RCC 7860 (cell line): Measurements from ENCODE around the gene DNAH8.

Source experiments
- DNase-seq: peaks from one replicate; pipeline ENCODE4 v3.0.0-alpha.2; 2015; ENCODE audit warnings: low spot score
- FAIRE-seq: peaks from 2 replicates; lab custom pipeline; 2012; peaks lifted over from hg19 to GRCh38; lab: Jason Lieb, UNC

DNAH8 gene

DNA sequence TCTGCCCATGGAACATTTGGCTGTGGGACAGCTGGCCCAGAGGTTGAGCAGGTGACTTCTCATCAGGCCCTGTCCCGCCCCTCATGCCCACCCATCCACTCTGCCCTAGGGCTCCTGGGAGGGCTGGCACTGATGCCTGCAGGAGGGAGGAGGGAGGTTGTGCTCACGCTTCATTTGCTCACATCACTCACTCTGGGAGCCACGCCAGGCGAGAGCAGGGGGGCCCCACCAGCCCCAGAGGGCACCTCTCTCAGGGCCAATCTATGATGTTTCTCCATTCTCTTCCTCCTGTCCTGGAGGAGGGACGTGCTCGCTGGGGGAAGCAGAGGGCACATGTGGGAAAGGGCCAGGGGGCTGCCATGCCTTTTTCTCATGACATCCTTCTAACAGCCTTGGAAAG, 322.6 kb downstream of the DNAH8 start:
- DNase-seq = no peak
- no peak for FAIRE-seq

DNA sequence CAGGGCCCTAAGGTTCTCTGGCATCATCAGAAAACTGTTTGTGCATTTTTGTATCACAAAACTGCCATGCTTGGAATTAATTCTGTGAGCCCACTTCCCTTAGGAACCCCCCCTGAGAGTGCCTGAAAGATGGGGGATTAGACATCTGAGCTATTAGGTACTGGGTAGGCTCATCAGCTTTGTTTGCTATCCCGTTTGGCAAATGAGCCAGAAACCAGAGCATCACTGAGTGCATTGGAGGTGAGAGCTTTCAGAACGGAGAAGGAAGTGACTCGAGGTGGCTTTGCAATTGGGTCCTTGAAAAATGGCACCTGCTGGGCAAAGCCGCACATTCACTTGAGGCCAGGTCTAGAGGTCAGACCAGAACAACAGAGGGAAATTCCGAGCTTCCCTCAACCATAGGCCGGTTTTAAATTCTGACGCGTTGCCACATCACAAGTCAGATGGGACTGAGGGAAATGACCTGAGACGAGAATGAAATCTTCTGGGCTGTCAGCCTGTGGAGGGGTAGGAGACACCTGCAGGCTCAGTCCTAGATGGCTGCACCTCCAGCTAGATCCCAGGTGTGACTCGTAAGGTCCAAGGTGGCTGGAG, 325.1 kb downstream of the DNAH8 start:
- no peak for DNase-seq
- FAIRE-seq = no peak

DNA sequence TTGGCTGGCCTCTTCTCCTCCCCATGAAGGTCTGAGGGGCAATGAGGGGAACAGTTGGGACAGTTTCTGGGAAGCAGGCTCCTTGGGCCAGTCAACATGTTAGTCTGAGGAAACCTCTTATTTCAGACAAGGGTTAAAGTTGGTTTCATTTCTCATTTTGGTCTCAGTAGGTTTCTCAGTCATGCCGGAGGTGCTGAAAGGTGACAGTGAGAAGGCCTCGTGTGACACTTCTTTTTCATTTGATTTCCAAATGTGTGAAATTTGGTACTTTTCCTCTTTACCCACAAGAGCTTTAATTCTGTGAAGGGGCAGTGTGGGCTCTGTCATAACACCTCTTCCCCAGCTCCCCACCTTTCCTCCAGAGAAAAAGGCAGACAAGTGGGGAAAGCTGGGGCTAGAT, 326.0 kb downstream of the DNAH8 start:
- no peak for FAIRE-seq

DNA sequence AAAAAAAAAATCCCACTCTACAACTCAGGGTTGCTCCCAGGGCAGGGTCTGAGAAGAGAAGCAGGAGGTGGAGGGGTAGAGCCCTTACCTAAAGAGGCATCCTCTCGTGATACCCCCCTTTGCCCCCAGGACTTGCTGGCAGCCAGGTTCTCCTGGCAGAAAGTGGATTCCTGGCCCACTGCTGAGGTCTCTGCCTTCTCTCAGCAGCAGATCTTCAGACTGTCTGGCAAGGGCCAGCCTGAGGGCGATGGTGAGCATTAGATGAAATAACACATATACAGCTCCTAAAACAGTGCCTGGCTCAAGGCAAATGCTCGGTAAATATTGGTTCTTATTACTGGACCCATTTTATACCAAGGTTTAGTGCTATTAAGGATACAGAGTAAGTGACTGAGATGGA, 328.7 kb downstream of the DNAH8 start:
- FAIRE-seq (no peak), DNase-seq (no peak)

More for the DNA sequence above, 326.0 kb downstream of the DNAH8 start:
- DNase-seq = no peak

DNA sequence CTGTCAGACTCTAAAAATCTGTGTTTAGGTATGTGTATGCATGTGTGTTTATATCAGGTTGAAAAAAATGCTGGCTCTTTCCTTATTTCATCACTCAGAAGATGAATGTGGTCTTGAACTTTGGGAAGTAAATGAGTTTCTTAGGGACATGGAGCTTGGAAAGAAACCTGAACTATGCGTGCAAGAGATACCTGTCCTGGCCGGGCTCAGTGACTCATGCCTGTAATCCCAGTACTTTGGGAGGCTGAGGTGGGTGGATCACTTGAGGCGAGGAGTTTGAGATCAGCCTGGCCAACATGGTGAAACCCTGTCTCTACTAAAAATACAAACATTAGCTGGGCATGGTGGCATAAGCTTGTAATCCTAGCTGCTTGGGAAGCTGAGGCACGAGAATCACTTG, 329.1 kb downstream of the DNAH8 start:
- FAIRE-seq = no peak

DNA sequence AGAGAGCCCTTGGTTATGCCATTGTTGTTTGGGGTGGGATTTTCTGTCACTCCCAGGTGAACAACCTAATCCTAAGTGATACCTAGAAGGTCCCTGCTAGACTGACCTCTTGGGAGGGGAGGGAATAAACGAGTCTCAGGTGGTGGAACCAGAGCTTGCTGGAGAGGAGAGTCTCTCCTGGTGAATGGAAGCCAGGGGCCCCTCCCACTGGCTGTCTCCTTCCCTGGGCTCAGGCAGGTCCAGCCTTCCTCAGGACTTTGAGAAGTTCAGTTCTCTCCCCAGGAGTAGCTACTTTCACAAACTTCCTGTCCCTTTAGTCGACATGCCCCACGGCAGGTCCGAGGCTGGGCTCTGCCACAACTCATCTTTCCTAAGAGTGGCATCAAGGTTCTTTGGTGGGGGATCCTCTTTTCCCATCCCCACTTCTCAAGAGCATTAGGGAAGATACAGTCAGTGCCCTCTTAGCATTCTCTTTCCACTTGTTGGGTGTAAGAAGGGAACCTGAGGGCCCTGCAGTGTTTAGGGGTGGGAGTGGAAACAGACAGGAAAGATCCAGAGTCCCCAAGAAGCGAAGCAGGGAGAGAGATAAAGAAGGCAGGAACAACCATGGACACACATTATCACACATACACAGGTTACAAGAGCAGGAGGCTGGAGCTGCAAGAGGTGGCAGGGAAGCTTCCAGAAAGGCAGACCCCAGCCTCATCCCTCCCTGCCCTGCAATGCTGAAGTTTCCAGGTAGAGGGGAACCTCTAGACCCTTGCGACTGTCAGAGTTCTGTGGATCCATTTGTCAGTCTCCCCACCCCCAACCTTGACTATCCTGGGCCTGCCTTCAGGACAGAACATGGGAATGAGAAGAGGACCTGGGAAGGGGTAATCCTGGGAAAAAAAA, 332.6 kb downstream of the DNAH8 start:
- DNase-seq = no peak
- no peak for FAIRE-seq

More for the DNA sequence above, 329.1 kb downstream of the DNAH8 start:
- no peak for DNase-seq

DNA sequence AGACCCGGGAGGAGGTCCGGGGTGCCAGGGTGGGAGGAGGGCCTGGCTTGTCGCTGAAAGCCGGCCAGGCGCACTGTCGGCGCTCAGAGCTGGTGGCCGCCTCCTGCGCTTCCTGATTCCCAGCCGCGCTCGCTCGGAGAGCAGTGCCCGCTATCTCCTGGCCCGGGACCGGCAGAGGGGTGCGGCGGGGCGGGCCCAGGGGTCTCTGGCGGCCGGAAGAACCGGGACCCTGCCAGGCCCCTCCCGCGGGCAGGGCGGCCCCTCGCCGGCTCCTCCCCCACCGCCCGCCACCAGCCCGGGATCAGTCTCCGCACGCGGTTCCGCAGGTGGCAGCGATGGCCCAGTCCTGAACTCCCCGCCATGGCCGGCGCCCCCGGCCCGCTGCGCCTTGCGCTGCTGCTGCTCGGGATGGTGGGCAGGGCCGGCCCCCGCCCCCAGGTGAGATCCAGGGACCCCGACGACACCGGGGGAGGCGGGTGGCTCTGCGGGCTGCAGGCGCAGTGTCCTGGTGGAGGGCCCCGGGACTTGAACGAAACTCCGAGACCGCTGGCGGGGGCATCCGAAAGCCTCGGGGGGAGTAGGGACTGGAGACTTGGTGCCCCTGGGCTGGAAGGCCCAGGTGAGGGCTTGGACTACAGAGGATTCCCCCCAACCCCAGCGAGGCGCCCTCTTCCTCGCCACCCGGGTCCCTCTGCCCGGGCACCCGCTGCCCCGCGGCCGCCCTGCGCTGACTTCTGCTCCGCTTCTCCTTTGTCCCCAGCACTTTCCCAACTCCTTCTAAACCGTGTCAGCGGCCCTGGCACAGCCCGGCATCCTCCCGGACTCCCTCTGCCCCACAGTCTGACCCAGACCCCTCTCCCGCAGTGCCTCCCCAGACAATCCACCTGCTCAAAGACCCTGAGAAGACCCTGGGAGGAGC, 333.6 kb downstream of the DNAH8 start, which contains the start of gene GLP1R:
GLP1R (plus strand) TSS at position 301 of the 919 bp plus-strand sequence; CDS start at position 361, 60 bp downstream.
- DNase-seq (no peak), FAIRE-seq (no peak)

DNA sequence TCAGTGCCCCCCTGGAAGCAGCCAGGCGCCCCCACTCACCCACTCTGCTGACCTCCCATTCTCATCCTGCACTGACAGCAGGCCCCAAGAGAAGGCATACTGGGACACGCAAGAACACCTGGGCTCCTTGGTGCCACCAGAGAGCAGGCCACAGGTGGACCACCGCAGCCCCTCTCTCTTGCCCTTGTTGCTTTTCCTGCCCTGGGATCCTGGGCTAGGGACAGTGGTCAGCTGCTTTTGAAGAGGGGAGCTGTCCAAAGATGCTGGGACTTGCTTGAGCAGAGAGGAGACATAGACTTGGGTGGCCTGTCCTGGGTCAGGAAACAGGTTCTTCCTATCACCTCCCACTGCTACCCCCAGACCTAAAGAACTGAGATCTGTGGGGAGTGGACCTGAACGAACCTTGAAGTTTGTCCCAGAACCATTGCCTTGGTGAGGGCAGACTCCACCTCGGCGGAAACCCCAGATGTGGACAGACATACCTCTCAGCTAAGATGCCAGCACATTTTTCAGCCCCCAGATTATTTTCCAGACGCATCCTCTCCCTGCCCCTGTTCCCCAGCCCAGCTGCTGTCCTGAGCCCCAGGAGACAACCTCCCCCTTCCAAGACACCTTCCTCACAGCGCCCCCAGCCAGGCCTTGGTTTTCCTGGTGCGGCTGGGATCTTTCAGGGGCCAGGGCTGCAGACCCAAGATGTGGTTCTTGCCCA, 334.6 kb downstream of the DNAH8 start:
- FAIRE-seq = no peak
- no peak for DNase-seq

DNA sequence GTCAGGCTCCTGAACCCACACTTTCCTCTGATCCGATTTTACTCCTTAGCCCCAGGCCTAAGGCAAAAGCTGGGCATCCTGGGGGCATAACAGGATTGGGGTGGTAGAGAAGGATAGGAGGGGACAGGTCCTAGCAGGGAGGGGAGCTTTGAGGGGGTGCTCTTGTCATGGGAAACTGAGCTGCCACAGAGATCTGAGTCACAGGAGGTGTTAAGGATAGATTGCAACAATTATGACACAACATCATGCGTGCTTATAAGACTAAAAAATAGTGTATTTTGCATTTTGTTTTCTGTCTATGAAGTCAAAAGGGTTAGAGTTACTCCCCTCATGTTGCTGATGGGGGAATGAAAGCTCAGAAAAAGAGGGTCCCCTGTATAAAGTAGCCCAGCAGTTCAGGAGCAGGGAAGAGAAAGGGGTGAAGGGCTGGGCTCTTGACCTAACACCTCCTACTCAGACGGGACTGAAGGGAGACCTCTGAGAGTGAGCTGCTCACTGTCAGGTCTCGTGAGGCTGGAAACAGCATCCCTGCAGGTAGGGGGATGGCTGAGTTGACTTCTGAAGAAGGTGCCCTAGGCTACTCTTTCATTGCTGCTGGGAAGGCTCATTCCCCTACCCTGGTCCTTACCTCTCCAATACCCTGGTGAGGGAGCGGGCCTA, 335.5 kb downstream of the DNAH8 start:
- no peak for FAIRE-seq
- no peak for DNase-seq

DNA sequence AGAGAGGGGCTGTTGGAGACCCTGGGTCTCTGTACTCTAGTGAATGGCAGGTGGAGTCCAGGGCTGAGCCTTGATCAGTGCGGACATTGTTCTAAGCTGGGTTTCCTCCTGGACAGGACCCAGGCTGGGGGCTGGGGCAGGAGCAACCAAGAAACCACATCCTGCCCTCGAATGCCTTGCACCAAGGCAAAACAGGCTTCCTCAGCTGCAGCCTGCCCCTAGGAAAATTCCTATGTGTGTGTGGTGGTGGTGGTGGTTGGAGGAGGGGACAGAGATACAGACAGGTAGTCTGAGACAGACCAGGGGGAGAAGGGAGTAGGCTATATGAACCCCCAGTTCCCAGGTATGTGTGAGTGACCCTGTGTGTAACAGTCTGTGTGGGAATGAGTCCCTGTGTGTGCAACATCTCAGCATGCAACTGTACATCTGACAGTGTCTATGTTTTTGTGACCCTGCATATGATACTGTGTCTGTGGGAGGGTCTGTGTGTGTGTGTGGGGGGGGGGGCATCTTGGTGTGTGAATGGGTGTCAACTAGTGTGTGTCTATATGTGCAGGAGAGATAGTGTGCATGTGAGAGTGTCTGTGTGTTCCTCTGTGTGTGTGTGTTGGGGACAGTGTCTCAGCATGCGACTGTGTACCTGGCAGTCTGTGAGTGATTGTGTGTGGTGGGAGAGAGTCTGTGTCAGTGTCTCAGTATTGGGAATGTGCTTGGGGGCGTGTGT, 336.4 kb downstream of the DNAH8 start:
- no peak for FAIRE-seq
- no peak for DNase-seq

DNA sequence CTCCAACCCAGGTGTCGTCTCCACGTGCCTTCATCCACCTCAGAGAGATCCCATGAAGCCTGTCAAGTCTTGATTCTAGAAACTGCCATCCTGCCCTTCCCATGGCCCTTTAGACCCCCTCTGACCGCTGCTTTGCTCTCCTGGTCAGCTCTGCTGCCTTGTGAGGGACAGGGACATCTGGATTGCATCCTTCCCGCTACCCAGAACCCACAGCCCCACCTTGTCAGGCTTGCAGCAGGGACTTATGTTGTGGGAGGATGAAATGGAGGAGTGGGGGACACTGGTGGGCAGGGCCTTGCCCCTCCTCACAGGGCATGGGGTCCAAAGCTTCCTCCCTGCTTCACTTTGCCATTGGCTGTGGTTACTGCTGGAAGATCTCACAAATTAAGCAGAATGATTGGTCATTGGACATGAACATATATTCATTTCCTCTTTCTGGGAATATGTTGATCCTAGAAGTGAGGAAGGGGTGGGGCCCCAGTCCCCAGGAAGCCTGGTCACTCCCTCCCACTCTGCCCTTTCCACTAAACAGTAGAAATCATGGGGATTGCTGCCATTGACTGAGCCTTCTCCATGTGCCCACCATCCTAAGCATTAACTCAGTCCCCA, 338.0 kb downstream of the DNAH8 start:
- no peak for DNase-seq

DNA sequence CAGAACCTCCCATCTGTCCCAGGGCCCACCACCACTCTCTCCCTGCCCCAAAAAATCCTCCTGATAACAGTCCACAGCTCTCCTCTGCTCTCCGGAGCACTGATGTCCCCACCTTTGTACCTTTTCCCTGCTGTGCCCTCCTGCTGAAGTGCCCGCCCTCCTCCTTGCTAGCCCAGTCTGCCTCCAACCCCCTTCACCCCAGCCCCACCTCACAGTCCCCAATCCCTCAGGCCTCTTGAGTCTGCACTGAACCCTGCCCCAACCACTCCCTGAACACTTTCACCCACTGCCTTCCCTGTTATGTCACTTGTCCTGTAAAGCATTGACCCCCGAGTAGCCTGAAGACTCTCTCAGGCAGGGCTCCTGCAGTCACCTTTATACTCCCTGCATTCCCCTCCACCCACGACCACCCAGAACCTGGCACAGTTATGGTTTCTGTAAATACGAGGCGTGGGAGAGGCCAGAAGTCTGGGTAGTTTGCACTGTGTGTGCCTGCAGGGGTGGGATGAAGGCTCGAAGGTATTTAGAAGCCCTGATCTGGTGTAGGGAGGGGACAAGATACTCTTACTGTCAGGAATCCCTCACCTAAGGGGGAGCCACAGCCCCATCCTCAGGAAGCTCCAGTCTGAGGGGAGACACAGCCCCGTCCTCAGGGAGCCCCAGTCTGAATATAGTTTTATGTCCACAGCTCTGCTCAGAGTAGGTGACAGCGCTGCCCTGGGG, 338.9 kb downstream of the DNAH8 start:
- FAIRE-seq = no peak
- no peak for DNase-seq

More for the DNA sequence above, 338.0 kb downstream of the DNAH8 start:
- no peak for FAIRE-seq

DNA sequence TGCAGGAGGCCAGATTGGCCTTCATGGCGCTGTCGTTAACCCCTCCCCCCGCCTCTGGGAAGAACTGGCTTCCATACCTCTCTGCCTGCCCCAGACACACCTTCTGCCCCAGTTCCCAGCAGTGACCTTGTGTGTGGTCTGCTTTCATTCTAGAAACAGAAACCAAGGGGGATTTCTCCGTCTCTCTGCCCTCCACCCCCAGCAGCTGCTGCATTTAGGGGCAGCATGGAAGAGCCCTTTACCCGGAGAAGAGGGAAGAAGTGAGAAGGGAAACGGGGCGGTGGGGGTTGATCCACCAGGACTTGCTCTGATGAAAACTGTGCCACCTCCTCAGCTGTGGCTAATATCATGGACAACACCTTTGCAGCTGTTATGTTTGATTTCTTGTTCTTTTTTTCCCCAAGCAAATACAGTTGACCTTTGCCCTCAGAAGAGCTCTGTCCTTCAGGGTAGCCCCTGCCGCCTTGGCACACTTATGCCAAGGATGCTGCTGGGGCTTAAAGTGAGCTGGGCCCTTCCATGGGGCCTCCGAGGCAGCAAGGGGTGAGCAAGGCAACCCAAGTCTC, 339.5 kb downstream of the DNAH8 start:
- DNase-seq (no peak), FAIRE-seq (no peak)

DNA sequence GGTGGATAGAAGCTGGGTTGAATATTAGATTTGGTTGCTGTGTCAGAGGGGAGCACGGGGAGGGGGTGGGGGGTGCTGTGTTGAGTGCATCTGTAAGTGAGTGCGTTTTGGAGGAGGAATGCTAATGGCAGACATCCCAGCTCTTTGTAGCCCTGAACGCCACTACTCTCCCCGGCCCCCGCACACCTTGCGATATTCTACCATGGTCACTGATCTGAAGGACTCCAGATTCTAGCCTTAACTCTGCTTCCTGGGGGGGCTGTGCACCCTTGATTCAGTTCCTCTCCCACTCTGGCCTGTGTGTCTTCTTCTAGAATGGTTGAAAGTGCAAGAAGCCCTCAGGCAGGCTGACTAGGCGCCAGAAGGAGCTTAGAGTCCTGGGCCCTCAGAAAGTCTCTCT, 340.6 kb downstream of the DNAH8 start:
- FAIRE-seq (no peak), DNase-seq (no peak)

DNA sequence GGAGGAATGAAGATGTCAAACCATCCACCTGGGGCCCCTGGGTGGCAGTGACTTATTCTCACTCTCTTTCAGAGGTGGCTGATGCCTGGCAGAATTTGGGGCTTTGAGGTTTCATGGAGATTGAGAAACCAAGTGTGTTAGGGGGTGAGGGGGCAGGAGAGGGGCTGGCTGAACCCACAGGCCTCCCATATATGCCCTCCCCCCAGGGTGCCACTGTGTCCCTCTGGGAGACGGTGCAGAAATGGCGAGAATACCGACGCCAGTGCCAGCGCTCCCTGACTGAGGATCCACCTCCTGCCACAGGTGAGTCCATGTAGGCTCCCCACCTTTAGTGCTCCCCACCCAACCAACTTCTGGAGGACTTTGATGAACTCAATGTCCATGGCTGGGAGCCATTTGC, 341.1 kb downstream of the DNAH8 start:
- DNase-seq = no peak

DNA sequence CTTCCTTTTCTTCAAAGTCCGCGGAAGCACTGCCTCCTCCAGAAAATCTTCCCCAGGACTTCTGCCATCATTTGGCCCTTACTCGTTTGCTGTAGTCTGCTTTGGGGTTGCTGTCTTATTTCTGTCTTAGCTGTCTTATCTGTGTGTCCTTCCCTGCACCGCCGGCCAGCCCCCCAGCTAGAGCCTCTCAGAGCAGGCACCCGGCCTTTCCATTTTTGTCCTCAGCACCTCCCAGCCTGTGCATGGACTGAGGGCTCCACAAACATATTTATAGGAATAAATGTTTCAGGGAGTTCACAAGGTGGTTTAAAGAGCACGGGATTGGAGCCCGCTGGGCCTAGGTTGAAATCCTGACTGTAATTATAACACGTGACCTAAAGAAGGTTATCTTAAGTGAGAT, 341.6 kb downstream of the DNAH8 start:
- no peak for DNase-seq
- no peak for FAIRE-seq

More for the DNA sequence above, 341.1 kb downstream of the DNAH8 start:
- no peak for FAIRE-seq

DNA sequence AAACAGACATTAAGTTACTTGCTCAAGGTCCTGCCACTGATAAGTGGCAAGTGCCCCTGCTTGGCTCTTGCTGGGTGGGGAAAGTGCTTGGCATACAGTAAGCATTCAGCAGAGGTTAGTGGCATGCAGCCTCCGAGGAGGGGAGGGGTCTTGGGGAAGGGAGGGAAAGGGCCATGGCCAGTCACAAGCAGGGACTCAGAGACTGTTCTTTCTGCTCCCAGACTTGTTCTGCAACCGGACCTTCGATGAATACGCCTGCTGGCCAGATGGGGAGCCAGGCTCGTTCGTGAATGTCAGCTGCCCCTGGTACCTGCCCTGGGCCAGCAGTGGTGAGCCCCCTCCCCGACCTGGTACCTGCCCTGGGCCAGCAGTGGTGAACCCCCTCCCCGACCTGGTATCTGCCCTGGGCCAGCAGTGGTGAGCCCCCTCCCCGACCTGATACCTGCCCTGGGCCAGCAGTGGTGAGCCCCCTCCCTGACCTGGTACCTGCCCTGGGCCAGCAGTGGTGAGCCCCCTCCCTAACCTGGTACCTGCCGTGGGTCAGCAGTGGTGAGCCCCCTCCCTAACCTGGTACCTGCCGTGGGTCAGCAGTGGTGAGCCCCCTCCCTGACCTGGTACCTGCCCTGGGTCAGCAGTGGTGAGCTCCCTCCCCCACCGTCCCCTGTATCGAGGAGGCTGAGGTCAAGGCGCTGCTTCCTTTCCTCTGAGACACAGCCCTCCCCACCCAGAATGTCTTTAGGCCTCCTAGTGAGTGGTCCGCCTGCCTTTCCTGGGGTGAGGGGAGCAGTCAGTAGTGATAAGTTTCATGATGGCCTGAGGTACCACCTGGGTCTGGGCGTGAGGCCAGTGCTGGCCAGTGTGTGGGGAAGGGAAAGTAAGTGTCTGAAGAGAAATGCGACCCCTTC, 342.4 kb downstream of the DNAH8 start:
- FAIRE-seq (no peak), DNase-seq (no peak)
